ENCODE measurements around the gene LIN9. TPM values are rescaled to one million over a fixed set of nuclear protein-coding genes. Genes with fewer than 3 reads are reported as not detected.
A peak's percentile ranks its signal among the peaks of the same experiment; 100 is the strongest.

Gene LIN9
- total and polyA plus RNA-seq, 2 donors (not counting 1 experiment from before 2014, with no cell fraction given), result 2.3 to 2.8 TPM

DNA sequence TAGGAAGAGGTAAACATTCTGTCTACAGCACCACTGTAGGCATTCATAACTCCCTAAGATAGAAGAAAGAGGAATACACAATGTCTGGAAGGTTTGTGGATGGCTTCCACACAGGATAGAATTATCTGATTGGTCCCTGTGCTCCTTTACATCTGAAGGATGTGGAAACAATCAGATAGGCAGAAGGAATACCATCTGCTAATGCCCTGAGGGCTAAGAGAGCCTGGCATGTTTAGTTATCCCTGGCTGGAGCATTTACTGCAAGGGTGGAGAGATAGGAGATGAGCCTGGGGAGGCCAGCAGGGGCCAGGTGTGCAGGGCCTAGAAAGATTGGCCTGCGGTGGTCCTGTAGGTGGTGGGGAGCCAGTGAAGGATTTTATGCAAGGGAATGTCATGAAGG lies 113.8 kb downstream of the LIN9 start:
- no peaks in the 10 kb centered on the region for H3K79me2 ChIP-seq (ENCODE audit: control insufficient read depth, insufficient read depth, low read length)
- H3K9ac ChIP-seq (ENCODE audit: insufficient read depth, low read length), result no peak overlapping the region
- DNase-seq (ENCODE audit: low read depth in 2 of 2), result no peak
- H4K20me1 ChIP-seq (ENCODE audit: control insufficient read depth, extremely low read depth, insufficient read depth, low read length), result no peaks in the 10 kb centered on the region
- no peak overlapping the region for H2AFZ ChIP-seq (ENCODE audit: low read length)
- H3K4me1 ChIP-seq (ENCODE audit: control insufficient read depth, extremely low read depth, insufficient read depth, low read length), result no peaks in the 10 kb centered on the region
- no peak overlapping the region for H3K4me3 ChIP-seq (replicated peaks in 1 of 4; ENCODE audit: control extremely low read depth in 1 of 4, insufficient read depth in 1 of 4, low read depth in 3 of 4, low read length in 4 of 4)
- TF ChIP-seq CTCF (conservative IDR thresholded peaks at IDR 0.05 in 1 of 2, IDR thresholded peaks at IDR 0.05 in 1 of 2; ENCODE audit: low read depth in 1 of 2, low read length in 2 of 2), result no peak
- no peak for TF ChIP-seq EZH2 (IDR thresholded peaks at IDR 0.05; ENCODE audit: low read length, missing control alignments)
- no peaks in the 10 kb centered on the region for H3K27me3 ChIP-seq (ENCODE audit: control insufficient read depth, insufficient read depth, low read length)
- no peak overlapping the region for H3K4me2 ChIP-seq (ENCODE audit: extremely low read depth, insufficient read depth, low read length)
- H3K27ac ChIP-seq (ENCODE audit: insufficient read depth, low read length), result no peak overlapping the region
- H3K36me3 ChIP-seq (ENCODE audit: control insufficient read depth, insufficient read depth, low read length), result no peaks in the 10 kb centered on the region
- no peaks in the 10 kb centered on the region for H3K9me3 ChIP-seq (ENCODE audit: control insufficient read depth, insufficient read depth, low read depth, low read length)

GRCh38 chr1:226187380-226187779 lies 121.6 kb downstream of the LIN9 start:
- H3K27ac ChIP-seq (ENCODE audit: insufficient read depth, low read length), result peak overlapping the region; percentile 87
- peaks cover 6% of the 10 kb centered on the region for H4K20me1 ChIP-seq (ENCODE audit: control insufficient read depth, extremely low read depth, insufficient read depth, low read length)
- H3K4me1 ChIP-seq (ENCODE audit: control insufficient read depth, extremely low read depth, insufficient read depth, low read length), result peaks cover 7% of the 10 kb centered on the region
- H3K36me3 ChIP-seq (ENCODE audit: control insufficient read depth, insufficient read depth, low read length), result peaks cover 2% of the 10 kb centered on the region
- H3K9ac ChIP-seq (ENCODE audit: insufficient read depth, low read length), result no peak overlapping the region
- peak overlapping the region; percentile 95 for H2AFZ ChIP-seq (ENCODE audit: low read length)
- TF ChIP-seq EZH2 (IDR thresholded peaks at IDR 0.05; ENCODE audit: low read length, missing control alignments) (no peak), CTCF (conservative IDR thresholded peaks at IDR 0.05 in 1 of 2, IDR thresholded peaks at IDR 0.05 in 1 of 2; ENCODE audit: low read depth in 1 of 2, low read length in 2 of 2) (no peak)
- H3K79me2 ChIP-seq (ENCODE audit: control insufficient read depth, insufficient read depth, low read length), result peaks cover 46% of the 10 kb centered on the region
- H3K4me2 ChIP-seq (ENCODE audit: extremely low read depth, insufficient read depth, low read length), result peak overlapping the region; percentile 92
- no peaks in the 10 kb centered on the region for H3K9me3 ChIP-seq (ENCODE audit: control insufficient read depth, insufficient read depth, low read depth, low read length)
- H3K27me3 ChIP-seq (ENCODE audit: control insufficient read depth, insufficient read depth, low read length), result no peaks in the 10 kb centered on the region
- no peak for DNase-seq (ENCODE audit: low read depth in 2 of 2)
- H3K4me3 ChIP-seq (replicated peaks in 1 of 4; ENCODE audit: control extremely low read depth in 1 of 4, insufficient read depth in 1 of 4, low read depth in 3 of 4, low read length in 4 of 4), result peak overlapping the region; percentile 70 to 95 (median 82)

DNA sequence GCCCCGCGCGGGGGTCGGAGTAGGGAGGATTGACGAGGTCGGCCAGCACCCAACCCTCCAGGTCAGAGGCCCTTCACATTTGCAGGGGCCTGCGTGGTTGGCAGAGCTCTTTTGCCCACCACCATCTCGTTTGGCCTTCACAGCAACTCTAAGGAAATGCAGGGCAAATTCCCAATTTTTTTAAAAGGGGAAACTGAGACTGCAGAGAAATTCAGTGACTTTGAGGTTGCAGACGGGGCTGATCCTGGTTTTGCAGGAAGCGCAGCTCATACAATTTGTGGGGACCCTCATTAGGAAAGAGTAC lies 122.0 kb downstream of the LIN9 start:
- Histone ChIP-seq H3K79me2 (ENCODE audit: control insufficient read depth, insufficient read depth, low read length) (peaks cover 50% of the 10 kb centered on the region), H3K9ac (ENCODE audit: insufficient read depth, low read length) (peak overlapping the region; percentile 87), H3K9me3 (ENCODE audit: control insufficient read depth, insufficient read depth, low read depth, low read length) (no peaks in the 10 kb centered on the region), H3K36me3 (ENCODE audit: control insufficient read depth, insufficient read depth, low read length) (peaks cover 2% of the 10 kb centered on the region), H3K27ac (ENCODE audit: insufficient read depth, low read length) (peak overlapping the region; percentile 87), H4K20me1 (ENCODE audit: control insufficient read depth, extremely low read depth, insufficient read depth, low read length) (peaks cover 6% of the 10 kb centered on the region), H3K4me3 (replicated peaks in 1 of 4; ENCODE audit: control extremely low read depth in 1 of 4, insufficient read depth in 1 of 4, low read depth in 3 of 4, low read length in 4 of 4) (peak overlapping the region; percentile 70 to 95 (median 82)), H3K27me3 (ENCODE audit: control insufficient read depth, insufficient read depth, low read length) (no peaks in the 10 kb centered on the region), H2AFZ (ENCODE audit: low read length) (peak overlapping the region; percentile 95), H3K4me2 (ENCODE audit: extremely low read depth, insufficient read depth, low read length) (peak overlapping the region; percentile 92), H3K4me1 (ENCODE audit: control insufficient read depth, extremely low read depth, insufficient read depth, low read length) (peaks cover 7% of the 10 kb centered on the region)
- no peak for DNase-seq (ENCODE audit: low read depth in 2 of 2)
- no peak for TF ChIP-seq CTCF (conservative IDR thresholded peaks at IDR 0.05 in 1 of 2, IDR thresholded peaks at IDR 0.05 in 1 of 2; ENCODE audit: low read depth in 1 of 2, low read length in 2 of 2)
- no peak for TF ChIP-seq EZH2 (IDR thresholded peaks at IDR 0.05; ENCODE audit: low read length, missing control alignments)
